Activated CD4-positive, CD25-positive, alpha-beta regulatory T cell treated with anti-CD3 and anti-CD28 coated beads, Interleukin-2, amount 50 U/mL, for 16 hours (primary cell): ENCODE results near the gene KAT2A.

Experiments
- DNase-seq: peaks from one replicate; pipeline ENCODE4 v3.0.0-alpha.2; 2020; ENCODE audit warnings: low read depth, low spot score

The KAT2A gene

DNA sequence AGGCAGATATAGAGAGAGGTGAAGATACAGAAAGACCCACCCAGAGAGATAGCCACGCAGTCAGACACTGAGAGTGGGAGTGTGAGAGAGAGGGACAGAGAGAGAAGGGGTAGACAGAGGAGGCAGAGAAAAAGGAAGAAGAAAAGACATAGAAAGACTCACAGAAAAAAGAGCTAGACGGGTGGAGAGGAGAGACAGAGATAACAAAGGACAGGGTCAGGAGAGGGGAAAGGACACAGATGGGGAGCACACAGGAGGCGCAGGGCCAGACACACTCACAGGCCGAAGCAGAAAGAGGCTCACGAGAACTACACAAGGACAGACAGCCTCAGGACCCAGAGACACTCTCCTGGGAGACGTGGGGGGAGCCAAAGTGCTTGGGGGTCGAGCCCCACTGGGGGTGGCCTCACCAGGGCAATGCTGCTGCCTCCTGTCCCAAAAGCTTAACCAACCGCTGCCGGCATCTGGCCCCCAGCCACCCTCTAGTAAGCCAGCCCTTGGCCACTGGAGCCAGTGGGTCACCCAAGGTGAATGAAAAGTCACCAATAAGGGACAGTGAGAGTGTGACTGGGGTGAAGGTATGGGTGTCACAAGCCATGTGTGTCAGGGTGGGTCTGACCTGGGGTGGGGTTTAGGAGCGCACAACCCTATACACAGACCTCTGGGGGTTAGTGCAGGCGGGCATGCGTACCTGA, 26.6 kb downstream of the KAT2A start:
- DNase-seq, result no peak

DNA sequence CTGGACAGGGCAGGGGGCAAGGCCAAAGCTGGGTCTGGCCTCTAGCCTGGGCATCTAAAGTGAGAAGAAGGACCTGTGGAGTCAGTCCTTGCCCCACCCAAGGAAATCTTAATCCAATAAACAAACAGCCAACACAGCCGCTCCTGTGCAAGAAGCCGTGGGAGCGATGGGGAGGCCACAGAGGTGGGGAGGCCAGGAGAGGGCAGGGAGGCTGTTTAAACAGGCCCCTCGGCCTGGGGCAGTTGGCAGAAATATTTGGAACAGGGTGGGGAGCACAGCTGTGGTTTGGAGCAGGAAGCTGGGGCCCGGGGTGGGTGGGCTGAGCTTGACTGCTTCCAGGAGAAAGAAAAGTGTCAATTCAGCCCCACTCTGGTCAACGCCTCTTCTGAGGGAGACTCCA, 28.2 kb downstream of the KAT2A start:
- DNase-seq, result no peak

GRCh38 chr17:42090964-42091790, 30.0 kb downstream of the KAT2A start:
- DNase-seq, result no peak

- DNase-seq, result no peak
These were observed 32.4 kb downstream of the KAT2A start for GRCh38 chr17:42088736-42089135.

DNA sequence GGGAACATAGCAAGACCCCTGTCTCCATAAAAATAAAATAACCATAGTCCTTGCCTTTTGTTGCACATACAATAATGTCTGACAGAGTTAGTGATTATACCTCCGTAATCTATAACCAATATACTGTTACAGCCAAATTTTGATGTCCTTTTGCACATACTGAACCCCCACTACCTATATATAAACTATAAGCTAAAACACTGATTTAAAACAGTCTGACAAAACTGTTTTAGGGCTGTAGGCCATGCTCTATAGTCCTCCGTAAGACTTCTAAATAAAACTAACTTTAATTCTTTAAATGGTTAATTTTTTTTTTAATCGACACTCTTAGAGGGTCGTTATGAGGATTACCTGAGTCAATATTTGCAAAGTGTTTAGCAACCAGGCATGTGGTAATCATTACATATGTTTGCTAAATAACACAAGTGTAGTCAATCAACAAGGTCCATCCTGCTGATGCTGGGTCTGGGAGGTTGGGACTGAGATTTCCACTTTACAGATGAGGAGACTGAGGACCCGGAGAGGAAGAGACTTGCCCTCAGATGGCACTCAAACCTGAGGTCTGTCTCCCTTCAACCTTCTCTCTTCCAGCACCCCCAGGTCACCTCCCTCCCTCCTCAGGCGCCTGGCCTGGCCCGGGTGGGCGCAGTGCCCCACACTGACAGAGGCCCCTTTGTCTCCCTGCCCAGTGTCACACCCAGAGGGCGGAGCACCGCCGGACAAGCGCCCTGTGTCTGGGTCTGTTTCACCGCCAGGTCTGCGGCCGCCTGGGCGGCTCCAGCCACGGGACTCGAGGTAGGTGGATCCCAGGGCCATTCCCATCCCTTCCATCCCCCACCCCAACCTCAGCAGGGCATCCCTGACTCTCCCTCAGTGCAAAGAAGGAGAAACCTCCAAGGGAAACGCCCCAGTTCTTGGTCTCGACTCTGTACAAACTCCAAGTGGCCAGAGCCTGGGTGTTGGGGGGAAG, 33.1 kb downstream of the KAT2A start:
- no peak for DNase-seq

- no peak for DNase-seq
These were observed 34.0 kb downstream of the KAT2A start for GRCh38 chr17:42087042-42087701.

DNA sequence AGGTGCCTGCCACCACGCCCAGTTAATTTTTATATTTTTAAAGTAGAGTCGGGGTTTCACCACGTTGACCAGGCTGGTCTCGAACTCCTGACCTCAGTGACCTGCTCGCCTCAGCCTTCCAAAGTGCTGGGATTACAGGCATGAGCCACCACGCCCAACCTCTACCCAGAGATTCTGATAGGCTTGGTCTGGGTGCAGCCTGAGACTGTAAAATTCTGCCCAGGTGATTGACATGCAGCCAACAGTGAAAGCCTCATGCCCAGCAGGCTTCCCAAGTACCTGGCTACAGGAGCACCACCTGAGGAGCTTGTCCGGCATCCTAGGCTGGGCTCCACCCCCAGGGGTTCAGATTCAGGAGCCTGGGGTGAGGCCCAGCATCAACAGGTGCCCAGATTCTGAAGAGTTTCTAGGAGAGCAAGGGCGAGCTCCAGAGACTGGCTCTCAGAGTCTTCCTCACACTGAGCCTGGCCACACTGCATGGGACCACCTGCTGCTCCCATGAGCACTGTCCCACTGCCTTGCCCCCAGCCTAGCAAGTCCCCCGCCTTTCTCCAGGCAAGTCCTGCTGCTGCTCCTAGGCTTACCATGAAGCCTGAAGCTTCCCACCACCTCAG, 39.5 kb downstream of the KAT2A start:
- DNase-seq, result no peak

DNA sequence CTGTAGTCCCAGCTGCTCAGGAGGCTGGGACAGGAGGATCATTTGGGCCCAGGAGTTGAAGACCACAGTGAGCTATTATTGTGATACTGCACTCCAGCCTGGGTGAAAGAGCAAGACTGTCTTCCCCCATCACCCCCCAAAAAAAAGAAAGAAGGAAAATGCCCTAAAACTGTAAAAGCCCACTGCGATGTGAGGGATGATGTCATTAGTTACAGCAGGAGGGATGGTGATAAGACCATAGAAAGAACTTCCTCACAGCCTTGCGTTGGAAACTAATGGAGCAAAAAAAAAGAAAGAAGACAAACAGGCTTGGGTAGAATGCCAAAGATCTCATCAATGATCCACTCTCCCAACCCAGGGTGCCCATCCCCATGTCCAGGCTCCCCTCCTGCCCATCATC, 41.6 kb downstream of the KAT2A start:
- no peak for DNase-seq

DNA sequence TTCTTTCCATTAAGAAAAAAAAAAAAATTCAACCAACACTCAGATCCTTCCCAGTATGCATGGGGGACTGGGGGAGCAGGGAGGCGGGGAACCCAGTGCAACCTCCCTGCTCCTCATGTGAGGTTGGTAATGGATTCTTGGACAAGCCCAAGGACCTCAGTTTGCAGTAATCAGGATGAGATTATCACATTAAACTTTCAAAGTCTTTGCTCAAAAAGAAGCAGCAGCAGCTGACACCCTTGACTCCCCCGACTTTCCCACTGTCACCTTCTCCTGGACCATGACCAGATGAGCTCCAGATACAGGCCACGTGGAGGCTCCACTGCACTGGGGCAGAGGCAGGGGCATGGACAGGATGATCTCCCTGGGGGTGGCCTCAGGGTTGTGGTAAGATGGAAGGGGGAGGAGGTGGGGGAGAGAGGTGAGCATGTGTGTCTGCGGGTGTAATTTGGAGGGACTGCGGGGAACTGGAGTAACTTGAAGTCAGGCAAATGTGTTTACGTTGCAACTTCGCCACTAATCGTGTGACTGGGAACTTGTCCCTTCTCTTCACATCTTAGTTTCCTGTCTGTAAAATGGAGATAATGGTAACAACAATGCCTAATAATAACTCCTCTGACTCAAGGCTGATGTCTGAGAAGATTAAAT, 42.6 kb downstream of the KAT2A start:
- DNase-seq, result no peak

DNA sequence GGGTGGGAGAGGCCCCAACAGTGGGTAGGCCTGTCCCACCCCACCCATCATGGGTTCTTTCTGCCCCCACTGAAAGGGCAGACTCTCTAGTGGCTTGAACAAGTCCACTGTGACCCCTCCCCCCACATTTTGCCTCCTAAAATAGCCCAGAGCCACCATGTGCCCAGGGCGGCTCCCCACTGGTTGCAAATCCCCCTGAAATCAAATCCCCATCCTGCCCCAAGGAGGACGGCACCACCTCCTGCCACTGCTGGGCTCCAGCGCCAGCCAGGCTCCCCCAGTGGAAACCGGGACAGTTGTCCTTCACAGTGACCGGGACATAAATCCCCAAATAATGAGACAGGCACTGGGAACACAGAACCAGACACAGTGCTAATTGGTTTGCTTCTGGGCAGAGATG, 43.4 kb downstream of the KAT2A start:
- DNase-seq, result no peak

GRCh38 chr17:42076797-42077559, 44.2 kb downstream of the KAT2A start:
- DNase-seq, result no peak

- no peak for DNase-seq
These were observed 45.4 kb downstream of the KAT2A start for GRCh38 chr17:42075789-42076188.

DNA sequence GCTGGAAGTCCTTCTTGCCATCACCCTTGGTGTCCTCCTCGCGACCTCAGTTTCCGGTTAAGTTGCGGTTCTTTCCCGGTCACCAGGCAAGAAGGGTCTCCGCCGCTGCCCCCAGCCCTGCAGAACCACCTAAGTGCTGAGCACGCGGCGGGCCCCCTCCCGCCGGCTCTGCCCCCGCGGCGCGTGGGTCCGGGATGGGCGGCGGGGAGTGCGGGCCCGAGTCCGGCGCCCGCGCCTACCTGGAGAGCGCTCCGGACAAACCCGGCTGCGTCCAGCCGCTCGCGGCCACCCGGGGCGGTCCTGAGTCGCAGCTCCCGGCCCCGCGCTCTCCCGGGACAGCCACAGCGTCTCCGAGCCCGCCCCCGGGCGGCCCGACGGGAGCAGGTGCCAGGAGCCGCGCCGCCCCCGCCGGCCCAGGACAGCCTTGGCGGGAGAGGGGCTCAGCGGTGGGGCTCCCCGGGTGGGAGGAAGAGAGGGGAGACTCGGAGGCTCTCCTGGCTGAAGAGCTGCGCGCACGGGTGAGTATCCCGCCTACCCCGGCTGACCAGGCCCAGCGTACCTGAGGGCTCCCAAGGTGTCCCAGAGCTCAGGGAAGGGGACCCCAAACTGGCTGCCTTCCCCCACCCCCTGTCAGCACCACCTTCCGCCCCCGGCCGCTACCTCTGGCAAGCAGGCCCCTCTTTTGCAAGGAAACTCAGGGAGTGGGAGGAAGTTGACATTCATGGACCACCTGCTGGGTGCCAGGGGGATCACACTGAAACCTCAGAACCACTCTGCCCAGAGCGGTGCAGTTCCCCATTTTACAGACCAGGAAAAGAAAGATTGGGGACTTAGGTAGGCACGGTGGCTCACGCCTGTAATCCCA, 48.6 kb downstream of the KAT2A start:
- DNase-seq, result no peak

DNA sequence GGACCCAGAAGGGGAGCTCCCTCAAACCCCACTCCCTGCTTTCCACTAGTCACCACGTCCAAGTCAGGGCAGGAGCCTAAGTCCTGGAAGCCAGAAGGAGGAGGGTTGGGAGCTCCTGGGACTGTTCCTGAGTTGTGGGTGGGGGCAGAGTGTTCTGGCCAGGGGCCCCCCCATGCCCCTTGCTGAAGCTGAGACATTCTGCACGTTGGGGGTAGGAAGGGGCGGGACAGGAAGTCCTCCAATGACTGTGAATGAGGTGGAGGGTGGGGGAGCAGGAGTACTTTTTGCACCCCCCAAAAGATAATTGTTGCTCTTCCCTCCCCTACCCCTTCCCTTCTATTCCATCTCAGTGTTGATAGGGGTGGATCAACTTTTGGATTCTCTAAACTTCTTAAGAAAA, 49.4 kb downstream of the KAT2A start:
- no peak for DNase-seq

GRCh38 chr17:42068979-42069378, 52.2 kb downstream of the KAT2A start:
- no peak for DNase-seq

DNA sequence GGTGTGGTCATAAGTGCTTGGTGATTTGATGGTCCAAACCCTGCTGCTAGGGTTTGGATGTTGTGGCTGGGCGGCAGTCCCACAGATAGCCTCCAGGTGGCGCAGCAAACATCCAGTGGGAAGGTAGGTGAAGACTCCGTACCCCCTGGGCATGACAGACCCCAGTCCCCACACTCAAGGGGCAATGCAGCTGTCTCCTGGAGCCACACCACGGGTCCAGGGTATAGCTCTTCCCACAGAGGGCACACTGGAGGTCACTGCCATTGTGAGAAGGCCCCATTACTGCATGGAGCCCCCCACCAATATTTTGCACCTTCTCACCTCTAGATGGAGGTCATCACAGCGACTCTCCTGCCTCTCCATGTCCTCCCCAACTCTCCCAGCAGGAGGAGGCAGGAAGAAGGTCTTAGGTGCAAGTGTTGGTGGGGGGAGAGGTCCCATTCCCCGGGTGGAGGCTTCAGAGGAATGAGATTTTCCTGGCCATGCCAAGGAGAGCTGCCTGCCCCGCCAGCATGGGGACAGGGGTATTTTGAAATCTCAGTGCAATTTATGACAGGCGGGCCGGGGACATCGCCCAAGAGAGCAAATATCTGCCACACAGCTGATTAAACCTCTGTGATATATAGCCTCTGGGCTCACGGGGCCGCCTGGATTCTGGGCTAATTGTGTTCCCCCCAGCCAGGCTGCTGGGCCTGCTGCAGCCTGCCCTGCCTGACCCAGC, 53.6 kb downstream of the KAT2A start:
- DNase-seq, result peak; percentile 36

DNA sequence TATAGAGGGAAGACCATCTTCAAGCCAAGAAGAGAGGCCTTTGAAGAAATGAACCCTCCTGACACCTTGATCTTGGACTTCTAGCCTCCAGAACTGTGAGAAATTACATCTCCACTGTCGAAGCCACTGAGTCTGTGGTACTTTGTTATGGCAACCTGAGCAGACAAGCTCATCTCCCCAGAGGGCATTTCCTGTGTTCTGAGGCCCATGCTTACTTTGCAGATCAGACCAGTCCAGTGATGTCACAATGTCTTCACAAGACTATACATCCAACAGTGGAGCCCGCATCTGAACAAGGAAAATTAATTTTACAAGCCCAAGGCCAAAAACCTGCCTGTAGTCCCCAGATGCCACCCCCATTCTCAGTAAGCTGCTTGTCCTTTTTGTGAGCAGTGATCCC, 56.0 kb downstream of the KAT2A start:
- no peak for DNase-seq
